ENCODE measurements around the gene FSTL4. TPM values are rescaled to one million over a fixed set of nuclear protein-coding genes. Genes with fewer than 3 reads are reported as not detected.
A peak's percentile ranks its signal among the peaks of the same experiment; 100 is the strongest.

FSTL4 gene
- total and polyA plus RNA-seq, 4 donors: 0.42 TPM; not detected in 3

GRCh38 chr5:133150909-133151544, 461.3 kb downstream of the FSTL4 start:
- 95 to 98% methylated on average over 6 of the region's 6 CpGs for WGBS, 2 donors
- Histone ChIP-seq H3K27me3 (ENCODE audit: control insufficient read depth in 1 of 2, insufficient read depth in 2 of 2, low read length in 1 of 2) (no peaks in the 10 kb centered on the region), H3K9me3 (ENCODE audit: control insufficient read depth, low read length) (no peaks in the 10 kb centered on the region), H3K4me3 (ENCODE audit: low read length in 2 of 2) (no peak overlapping the region), H3K4me1 (ENCODE audit: control insufficient read depth in 1 of 2, insufficient read depth in 2 of 2, low read length in 2 of 2) (no peaks in the 10 kb centered on the region), H3K27ac (ENCODE audit: low read depth in 1 of 2, low read length in 2 of 2) (no peak overlapping the region), H3K36me3 (ENCODE audit: control insufficient read depth in 1 of 2, insufficient read depth in 2 of 2, low read length in 1 of 2) (no peaks in the 10 kb centered on the region)
- ATAC-seq (ENCODE audit: low FRiP score) (no peak), DNase-seq (no peak)
- intact Hi-C loops (cut with DNase I): no loop called here

DNA sequence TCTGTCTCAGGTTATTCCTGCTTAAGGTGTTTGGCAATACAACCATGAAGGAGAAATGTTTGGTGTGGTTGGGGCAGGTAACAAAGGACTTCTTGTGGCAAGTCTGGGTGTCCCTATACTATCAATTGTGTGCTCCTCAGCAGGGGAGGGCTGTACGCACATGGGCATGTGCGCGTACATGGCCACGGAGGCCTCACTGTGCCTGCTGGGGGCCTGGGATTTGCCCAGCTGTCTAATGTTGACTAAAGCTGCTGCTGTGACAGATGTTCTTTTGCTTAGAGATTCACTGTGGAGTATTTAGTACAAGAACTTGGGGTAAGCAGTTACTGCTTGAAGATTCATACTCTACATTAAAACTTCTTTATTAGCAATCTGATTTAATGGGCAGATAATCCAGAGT, 463.0 kb downstream of the FSTL4 start:
- H3K27ac ChIP-seq (ENCODE audit: low read depth in 1 of 2, low read length in 2 of 2): no peak overlapping the region
- no peaks in the 10 kb centered on the region for H3K9me3 ChIP-seq (ENCODE audit: control insufficient read depth, low read length)
- no peaks in the 10 kb centered on the region for H3K27me3 ChIP-seq (ENCODE audit: control insufficient read depth in 1 of 2, insufficient read depth in 2 of 2, low read length in 1 of 2)
- no peaks in the 10 kb centered on the region for H3K36me3 ChIP-seq (ENCODE audit: control insufficient read depth in 1 of 2, insufficient read depth in 2 of 2, low read length in 1 of 2)
- no peaks in the 10 kb centered on the region for H3K4me1 ChIP-seq (ENCODE audit: control insufficient read depth in 1 of 2, insufficient read depth in 2 of 2, low read length in 2 of 2)
- ATAC-seq (ENCODE audit: low FRiP score) (no peak), DNase-seq (no peak)
- no peak overlapping the region for H3K4me3 ChIP-seq (ENCODE audit: low read length in 2 of 2)
- 91 to 97% methylated on average over 4 of the region's 4 CpGs for WGBS, 2 donors
- intact Hi-C loops (cut with DNase I): no loop called here

- intact Hi-C loops (cut with DNase I): no loop called here
- Histone ChIP-seq H3K4me3 (ENCODE audit: low read length in 2 of 2) (no peak overlapping the region), H3K4me1 (ENCODE audit: control insufficient read depth in 1 of 2, insufficient read depth in 2 of 2, low read length in 2 of 2) (no peaks in the 10 kb centered on the region), H3K36me3 (ENCODE audit: control insufficient read depth in 1 of 2, insufficient read depth in 2 of 2, low read length in 1 of 2) (no peaks in the 10 kb centered on the region), H3K27ac (ENCODE audit: low read depth in 1 of 2, low read length in 2 of 2) (no peak overlapping the region), H3K9me3 (ENCODE audit: control insufficient read depth, low read length) (no peaks in the 10 kb centered on the region), H3K27me3 (ENCODE audit: control insufficient read depth in 1 of 2, insufficient read depth in 2 of 2, low read length in 1 of 2) (no peaks in the 10 kb centered on the region)
- DNase-seq: no peak
- 57 to 60% methylated on average over 7 of the region's 7 CpGs for WGBS, 2 donors
- ATAC-seq (ENCODE audit: low FRiP score): no peak
These were observed 464.4 kb downstream of the FSTL4 start for GRCh38 chr5:133147815-133148567.

DNA sequence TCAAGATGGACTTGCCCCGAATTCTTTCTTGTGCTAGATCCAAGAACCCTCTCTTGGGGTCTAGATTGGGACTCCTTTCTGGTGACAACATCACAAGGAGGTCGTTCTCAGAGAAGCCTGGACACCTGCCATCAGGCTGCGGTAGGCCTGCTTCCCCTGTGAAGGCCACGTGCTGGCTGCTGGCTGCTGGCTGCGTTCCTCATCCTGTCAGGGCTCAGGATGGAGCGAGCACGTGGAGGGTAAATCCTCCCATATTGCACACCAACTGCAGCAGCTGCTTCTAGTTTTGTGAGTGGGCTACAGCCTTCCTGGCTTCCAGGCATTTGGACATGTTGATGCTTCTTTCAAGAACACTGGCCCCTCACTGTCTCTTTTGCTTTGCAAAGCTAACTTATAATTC, 464.9 kb downstream of the FSTL4 start:
- DNase-seq: peak in 1 of 2 donors; percentile 59

More for the DNA sequence above, 464.9 kb downstream of the FSTL4 start:
- WGBS, 2 donors: 26 to 32% methylated on average over 7 of the region's 7 CpGs
- H3K27ac ChIP-seq (ENCODE audit: low read depth in 1 of 2, low read length in 2 of 2): no peak overlapping the region
- no peak for ATAC-seq (ENCODE audit: low FRiP score)
- H3K27me3 ChIP-seq (ENCODE audit: control insufficient read depth in 1 of 2, insufficient read depth in 2 of 2, low read length in 1 of 2): no peaks in the 10 kb centered on the region
- no peaks in the 10 kb centered on the region for H3K36me3 ChIP-seq (ENCODE audit: control insufficient read depth in 1 of 2, insufficient read depth in 2 of 2, low read length in 1 of 2)
- no peaks in the 10 kb centered on the region for H3K4me1 ChIP-seq (ENCODE audit: control insufficient read depth in 1 of 2, insufficient read depth in 2 of 2, low read length in 2 of 2)
- H3K9me3 ChIP-seq (ENCODE audit: control insufficient read depth, low read length): no peaks in the 10 kb centered on the region
- no peak overlapping the region for H3K4me3 ChIP-seq (ENCODE audit: low read length in 2 of 2)
- intact Hi-C loops (cut with DNase I): no loop called here

Small RNAs within 50 kb of the gene (microRNA-seq; reads per million reads assigned to microRNA genes)
- gene MIR1289-2: 0 to 0.99 reads per million in 2 donors
